ENCODE data around the gene UBE2L3.
A peak's percentile ranks its signal among the peaks of the same experiment; 100 is the strongest.
"Not testable (repeated sequence)": the region's sequence is repeated elsewhere in the genome, so short reads cannot be mapped to it uniquely, and the experiment has no call there.

UBE2L3 gene

DNA sequence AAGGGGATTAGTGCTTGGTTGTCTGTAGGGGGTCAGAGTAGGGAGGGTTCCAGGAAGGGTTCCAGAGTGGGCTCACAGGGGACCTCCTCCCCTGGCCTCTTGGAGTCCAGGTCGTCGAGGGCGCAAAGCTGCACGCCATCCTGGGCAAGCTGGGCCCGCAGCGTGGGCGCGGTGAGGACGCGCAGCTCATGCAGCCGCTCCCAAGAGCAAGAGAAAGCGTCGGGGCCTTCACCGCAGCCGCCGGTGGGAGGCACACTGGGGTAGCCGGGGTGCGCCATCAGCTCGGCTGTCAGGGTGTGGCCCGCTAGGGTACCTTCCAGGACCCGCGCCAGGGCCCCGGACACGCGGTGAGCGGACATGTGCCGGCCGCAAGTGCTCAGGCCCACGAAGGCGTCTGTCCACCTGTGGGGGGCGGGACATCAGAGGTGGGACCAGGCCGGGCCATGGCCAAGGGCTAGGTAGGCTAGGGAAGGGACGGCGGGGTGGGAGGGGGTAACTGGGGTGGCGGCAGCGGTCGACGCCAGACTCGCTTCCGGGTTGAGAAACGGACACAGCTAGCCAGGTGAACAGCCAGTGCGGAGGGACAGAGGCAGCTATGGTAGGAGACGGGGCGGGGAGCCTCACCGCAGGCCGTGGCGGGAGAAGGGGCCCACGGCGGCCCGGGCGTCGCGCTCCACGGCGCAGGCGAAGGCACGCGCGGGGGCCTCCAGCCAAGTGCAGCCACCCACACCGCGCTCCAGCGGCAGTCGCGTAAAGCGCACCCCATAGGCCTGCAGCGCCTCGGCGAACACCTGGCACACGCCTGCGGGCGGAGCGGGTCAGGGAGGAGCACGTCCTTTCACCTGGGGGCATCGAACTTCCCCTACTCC lies 61.1 kb downstream of the UBE2L3 start:
- no peak for DNase-seq (ENCODE audit: low spot score)

DNA sequence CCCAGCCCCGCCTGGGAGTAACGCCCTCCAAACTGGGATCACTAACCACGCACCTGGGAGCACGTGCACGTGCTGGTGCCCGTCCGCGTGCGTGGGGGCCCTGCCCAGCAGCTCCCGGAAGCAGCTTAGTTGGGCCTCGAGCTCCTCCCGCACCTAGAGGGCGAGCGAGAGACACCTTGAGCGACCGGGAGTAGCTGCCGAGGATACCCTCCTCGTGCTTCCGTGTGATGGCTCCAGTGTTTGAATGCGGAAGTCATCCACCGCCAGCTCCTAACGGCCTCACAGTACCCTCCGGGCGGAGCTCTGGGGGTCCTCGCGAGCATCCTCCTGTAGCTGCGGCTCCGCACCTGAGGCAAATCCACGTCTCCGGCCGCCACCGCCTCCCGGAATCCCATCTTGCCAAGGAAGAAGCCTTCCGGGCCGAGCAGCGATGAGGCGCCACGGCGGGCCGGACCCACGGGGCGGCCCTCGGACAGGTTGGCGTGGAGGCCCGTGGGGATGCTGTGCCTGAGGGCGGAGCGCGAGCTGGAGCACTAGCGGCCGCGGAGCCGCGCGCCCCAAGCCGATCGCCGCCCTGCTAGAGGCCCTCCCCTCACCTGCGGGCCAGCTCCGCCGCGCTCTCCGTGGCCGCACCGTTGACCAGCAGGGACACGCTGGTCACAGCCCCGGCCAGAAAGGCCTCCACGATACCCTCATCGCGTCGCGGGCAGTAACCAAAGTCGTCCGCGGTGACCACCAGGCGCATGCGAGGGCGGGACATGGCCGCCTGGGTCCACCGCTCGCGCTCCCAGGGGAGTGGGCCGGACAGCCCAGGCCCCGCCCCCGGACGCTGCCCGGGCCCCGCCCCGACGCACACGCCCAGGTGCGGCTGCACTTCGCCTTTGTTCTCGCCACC lies 62.0 kb downstream of the UBE2L3 start, which contains the start of gene YDJC:
Gene YDJC (minus strand): TSS at position 768 of the 895 bp plus-strand sequence. CDS start 8 bp downstream, at position 760.
- peak; percentile 90 for DNase-seq (ENCODE audit: low spot score)

DNA sequence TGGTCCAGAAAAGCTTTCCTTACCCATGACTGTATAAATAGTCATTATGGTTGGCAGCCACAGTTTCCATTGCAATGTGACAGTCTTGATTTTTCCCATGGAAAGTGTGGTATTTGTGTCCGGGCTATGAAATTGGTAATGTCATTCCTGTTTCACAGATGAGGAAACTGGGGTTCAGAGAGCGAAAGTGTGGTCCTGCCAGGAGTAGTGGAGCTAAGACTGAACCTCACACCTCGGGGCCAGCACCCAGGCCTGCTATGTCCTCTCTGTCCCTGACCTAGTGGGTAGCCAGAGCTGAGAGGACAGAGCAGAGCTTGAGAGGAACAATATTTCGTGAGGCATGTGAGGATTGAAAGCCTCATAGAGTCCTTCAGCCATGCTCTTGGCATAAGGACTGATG lies 63.5 kb downstream of the UBE2L3 start:
- DNase-seq (ENCODE audit: low spot score) = no peak

DNA sequence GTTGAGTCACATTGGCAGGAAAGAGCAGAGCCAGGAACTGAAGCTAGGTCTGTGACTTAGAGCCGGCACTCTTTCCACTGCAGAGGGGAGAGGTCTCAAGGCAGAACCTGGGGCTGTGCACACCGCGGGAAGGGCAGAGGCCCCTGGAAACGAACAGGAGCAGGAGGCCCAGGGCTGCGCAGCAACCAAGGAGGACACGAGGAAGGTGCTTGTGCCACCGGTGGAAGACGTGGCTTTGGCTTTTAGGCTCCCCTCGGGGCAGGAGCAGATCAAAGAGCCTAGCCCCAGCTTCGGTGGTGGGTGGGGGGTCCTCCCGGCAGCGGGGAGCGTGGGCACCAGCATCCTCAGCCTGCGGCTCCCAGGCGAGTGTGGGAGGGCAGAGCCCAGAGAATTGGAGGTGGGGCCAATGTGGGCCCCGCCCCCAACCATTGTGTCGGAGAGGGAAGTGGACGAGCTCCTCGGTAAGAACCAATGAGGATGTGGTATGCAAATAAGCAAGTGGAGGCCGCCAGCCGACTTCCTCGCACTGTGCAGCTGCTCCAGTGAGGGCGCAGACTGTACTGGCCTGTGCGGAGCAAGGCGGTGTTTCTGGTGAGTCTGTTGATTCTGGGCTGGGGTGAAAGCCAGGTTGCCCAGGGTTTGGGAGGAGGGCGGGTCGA lies 64.9 kb downstream of the UBE2L3 start, which contains the start of gene CCDC116:
Gene CCDC116 (plus strand): TSS at position 524 of the 659 bp plus-strand sequence. CDS start 422 bp downstream, outside the sequence.
- DNase-seq (ENCODE audit: low spot score) = no peak

DNA sequence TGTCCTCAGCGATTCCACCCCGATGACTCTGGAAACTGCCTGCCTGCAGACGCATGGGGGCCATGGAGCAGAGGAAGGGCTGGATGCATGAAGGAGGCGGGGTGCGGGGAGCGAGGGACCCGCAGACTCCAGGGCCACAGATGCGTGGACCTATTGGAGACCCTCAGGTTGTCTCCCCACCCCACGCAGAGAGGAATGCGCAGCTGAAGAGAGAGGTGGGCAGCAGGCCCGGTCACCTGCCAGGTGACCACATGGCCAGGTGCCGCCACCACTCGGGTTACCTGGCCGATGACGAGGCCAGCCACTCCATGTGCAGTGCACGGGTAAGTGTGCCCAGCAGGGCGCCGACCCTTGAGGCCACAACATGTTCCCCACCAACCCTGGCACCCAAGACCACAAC lies 65.4 kb downstream of the UBE2L3 start:
- no peak for DNase-seq (ENCODE audit: low spot score)

DNA sequence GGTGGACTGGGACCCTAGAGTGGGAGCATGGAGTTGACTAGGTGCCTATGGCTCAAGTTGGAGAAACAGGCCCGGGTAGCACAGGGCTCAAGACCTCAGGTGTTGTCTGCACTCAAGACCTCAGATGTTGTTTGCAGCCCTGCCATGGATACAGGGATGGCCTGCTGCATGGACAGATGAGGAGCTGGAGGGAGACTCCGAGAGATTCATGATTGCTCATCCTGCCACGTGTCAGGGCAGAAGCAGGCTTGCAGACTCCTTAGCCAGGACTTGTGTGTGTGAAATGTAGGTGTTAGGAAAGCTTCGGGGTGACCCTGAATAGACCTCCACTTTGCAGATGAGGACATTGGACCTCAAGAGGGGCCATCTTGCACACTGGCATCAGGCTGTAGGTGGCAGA lies 66.0 kb downstream of the UBE2L3 start:
- DNase-seq (ENCODE audit: low spot score) = no peak

DNA sequence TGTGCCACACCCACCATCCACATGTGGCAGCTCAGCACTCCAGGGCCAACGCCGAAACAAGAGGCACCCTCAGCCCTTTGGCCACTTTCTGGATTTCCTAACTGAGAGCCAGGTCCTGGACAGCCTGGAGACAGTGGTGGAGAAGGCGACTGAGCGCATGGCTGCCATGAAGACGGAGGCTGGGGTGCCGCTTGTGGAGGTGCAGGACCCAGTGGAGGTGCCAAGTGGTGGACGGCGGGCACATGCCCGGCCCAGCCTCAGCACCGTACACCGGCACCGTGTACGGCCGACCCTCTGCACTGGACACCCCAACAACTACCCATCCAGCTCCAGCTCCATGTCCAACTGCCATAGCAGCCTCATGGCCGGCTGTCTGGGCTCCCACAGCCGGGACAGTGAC lies 66.6 kb downstream of the UBE2L3 start:
- DNase-seq (ENCODE audit: low spot score) = no peak

DNA sequence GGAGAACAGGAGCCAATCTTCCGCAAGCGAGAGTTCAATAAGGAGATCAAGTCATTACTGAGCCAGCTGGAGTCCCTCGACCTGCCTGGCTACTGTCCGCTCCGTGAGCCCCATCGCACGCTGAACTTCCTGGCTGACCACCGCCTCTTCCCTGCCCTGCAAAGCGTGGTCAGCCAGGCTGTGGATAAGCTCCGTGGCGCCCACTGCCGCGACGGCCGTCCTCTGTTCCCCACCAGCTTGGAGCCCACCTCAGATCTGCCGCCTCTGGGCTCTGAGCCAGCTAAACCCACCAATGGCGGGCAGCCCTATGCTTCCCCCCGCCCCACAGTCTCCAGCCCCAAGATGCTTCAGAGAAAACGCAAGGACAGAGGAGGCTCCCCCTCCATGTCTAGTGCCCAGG lies 67.3 kb downstream of the UBE2L3 start:
- no peak for DNase-seq (ENCODE audit: low spot score)

DNA sequence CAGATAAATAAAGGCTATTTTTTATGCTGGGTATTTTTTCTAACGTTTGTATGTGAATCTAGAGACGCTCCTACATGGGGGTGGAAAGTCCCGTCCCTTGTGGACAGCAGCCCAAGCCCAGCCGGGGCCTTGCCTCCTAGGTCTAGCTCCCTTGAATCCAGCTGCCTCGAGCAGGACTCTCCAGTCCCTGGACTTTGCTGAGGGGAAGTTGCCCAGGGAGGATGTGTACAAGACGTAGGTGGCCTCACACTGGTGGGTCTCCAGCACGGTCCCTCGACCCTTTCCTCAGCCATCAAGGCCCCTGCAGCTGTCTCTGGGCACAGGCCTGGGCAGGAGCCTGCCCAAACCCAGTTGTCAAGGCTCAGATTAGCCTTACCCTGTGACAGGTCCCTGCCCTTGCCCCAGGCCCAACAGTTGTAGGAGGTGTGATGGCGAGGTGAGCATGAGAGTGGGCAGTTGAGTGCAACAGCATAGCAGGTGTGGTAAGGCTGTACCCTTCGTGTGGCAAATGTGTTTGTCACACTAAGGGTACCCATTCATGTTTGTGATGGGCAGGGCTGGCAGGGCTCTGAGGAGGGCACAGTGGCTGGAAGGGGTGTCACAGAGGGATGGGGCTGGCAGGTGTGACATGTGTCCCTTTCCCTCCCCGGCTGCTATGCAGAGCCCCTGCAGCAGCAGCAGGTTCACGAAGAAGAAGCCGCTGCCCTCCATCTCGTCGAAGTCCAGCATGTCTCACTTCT lies 68.4 kb downstream of the UBE2L3 start:
- no peak for DNase-seq (ENCODE audit: low spot score)

DNA sequence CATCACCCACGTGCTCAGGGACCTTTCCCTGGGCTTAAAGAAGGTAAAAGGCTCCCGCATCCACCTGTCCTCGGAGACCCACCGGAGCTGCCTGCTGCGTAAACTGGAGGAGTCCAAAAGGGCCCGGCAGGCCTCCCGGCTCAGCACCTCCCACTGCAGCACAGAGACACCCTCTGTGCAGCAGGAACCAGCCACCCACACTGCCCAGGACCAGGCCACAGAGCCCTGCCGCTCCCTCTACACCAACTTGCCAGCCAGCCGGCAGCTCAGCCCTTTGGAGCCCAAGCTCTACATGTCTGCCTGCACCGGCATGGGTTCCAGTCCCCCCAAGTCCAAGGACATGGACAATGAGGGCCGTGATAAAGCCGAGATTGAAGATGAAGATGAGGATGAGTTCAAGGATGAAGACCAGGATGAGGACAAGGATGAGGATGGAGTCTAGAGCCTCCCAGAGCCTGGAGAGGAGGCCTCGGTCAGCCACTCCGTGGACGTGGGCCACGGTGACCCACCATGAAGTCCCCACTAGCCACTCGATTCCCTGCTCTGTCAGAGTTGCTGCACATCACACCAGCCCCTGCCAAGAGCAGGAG lies 69.2 kb downstream of the UBE2L3 start:
- no peak for DNase-seq (ENCODE audit: low spot score)

DNA sequence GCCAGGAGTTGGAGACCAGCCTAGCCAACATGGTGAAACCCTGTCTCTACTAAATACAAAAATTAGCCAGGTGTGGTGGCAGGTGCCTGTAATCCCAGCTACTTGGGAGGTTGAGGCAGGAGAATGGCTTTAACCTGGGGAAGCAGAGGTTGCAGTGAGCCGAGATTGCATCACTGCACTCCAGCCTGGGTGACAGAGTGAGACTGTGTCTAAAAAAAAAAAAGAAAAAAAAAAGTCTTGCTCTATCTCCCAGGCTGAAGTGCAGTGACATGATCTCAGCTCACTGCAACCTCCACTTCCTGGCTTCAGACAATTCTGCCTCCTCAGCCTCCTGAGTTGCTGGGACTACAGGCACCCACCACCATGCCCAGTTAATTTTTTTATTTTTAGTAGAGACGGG lies 69.9 kb downstream of the UBE2L3 start:
- DNase-seq (ENCODE audit: low spot score) = not testable (repeated sequence)

DNA sequence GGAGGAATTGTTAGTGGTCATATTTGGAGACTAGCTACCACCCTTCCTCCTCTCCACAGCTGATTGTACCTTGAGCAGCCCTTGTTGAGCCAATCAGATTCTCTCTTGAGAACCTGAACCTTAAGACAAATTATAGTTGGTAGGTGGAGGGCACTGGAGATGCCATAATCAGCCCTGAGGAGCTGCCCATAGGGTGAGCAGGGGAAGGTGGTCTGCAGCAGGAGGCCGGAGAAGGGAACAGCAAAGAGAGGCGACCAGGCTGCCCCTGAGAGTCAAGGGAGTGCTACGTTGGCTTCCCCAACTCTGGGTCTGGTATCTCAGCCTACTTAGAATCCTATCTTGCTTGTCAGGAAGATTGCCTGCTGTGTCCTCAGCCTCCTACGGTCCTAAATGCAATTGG lies 71.8 kb downstream of the UBE2L3 start:
- no peak for DNase-seq (ENCODE audit: low spot score)

DNA sequence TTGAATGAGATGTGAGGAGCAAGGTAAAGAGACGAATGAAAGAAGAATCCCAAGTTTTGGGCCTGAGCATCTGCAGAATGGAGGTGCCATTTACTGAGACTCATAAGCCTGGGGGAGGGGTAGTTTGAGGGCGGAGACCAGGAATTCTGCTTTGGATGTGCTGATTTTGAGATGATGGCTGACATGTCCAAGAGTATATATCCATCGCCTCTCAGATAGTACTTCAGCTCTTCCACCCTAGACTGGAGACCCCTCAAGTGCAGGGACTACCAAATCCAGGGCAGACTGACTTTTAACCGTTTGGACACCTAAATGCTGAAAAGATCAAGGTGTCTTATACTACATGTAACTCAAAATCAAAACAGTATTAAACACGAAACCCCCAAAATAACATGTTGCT lies 73.3 kb downstream of the UBE2L3 start:
- DNase-seq (ENCODE audit: low spot score) = no peak

DNA sequence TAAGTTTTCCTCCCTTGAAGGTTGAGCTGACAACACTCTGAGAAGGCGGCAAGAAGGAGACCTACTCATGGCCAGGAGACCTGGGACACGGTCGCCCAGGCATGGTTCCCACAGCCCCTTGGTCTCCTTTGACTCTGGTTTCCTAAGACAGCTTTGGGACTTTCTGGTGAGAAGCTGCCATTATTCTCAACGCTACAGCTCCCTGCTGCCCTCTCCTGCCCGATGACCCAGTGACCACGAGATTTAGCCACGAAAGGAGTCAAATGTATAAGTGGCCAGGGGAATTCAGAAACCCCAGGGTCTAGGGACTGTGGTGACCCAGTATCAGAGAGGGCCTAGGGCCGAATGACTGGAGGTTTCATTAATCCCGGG lies 73.9 kb downstream of the UBE2L3 start:
- peak; percentile 60 for DNase-seq (ENCODE audit: low spot score)

DNA sequence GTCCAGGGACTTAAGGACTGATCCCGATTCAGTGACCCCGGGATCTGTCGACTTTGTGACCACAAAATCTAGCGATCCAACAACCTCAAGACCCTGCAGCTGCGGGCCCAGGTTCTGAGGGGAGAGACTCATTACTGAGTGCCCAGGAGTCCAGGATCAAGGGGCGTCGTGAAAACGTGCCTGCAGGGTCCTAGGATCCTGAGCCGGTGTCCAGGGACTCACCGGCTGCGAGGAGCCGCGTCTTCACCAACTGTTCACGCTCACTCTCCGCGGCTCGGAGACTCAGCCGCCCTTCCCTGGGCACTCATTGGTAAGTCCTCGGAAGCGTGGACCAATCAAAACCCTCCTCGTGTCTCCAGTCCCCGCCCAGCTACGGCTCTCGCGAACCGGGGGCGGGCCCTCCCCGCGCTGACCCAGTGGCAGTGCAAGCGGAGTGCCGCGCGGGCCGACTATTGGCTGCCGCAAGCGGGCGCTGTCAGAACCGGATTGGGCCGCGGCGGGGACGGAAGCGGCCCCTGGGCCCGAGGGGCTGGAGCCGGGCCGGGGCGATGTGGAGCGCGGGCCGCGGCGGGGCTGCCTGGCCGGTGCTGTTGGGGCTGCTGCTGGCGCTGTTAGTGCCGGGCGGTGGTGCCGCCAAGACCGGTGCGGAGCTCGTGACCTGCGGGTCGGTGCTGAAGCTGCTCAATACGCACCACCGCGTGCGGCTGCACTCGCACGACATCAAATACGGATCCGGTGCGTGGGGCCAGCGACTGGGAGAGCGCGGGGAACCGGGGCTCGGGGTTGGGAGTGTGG lies 74.5 kb downstream of the UBE2L3 start, which contains the start of gene SDF2L1:
Gene SDF2L1 (plus strand): TSS at position 514 of the 795 bp plus-strand sequence. CDS start 35 bp downstream, at position 549.
- DNase-seq (ENCODE audit: low spot score) = peak; percentile 97

DNA sequence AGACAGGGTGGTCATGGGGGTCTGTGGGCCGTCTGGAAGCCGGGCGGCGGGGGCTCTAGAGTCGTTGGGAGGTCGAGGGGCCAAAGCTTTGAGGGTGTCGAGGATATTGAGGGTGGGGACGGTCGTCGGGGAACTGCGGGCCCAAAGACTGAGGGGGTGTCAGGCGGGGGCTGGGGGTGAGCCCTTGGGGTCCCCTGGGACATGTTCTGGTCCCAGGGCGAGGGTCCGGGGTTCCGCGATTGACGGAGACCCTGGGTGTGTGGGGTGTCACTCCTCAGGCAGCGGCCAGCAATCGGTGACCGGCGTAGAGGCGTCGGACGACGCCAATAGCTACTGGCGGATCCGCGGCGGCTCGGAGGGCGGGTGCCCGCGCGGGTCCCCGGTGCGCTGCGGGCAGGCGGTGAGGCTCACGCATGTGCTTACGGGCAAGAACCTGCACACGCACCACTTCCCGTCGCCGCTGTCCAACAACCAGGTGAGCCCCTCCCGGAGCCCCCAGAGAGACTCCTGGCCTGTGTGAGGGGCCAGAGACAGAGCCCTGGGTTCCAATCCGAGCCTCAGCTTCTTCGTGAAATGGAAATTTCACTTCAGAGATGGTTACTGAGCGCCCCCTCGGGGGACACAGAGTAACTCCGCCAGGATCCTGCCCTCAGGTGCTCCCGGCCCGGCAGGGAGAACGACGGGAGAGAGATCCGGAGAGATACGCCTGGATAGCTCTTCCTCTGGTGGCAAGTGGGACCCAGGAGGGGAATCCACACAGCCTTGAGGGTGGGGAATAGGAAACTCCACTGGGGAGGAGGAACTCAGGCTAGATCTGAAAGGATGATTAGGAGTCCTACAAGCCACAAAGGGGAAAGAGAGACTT lies 75.3 kb downstream of the UBE2L3 start:
- DNase-seq (ENCODE audit: low spot score) = peak; percentile 65

DNA sequence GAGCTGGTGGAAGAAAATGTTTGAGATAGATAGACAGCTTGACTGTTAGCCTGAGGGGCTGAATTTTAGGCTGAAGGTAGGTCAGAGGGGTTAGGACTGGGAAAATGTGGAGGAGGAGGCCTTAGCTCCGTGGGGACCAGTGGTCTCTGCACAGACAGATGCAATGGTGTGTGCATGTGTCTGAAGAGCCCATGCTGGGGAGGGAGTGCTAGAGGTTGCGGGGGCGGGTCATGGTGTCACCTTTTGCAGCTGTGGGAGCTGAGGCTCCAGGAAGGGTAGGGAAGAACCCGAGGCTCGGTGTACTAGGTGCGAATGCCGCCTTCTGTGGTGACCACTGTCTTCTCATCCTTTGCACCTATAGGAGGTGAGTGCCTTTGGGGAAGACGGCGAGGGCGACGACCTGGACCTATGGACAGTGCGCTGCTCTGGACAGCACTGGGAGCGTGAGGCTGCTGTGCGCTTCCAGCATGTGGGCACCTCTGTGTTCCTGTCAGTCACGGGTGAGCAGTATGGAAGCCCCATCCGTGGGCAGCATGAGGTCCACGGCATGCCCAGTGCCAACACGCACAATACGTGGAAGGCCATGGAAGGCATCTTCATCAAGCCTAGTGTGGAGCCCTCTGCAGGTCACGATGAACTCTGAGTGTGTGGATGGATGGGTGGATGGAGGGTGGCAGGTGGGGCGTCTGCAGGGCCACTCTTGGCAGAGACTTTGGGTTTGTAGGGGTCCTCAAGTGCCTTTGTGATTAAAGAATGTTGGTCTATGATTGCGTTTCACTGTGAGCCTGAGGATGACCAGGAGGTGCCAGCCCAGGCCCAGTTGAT lies 76.2 kb downstream of the UBE2L3 start:
- no peak for DNase-seq (ENCODE audit: low spot score)

DNA sequence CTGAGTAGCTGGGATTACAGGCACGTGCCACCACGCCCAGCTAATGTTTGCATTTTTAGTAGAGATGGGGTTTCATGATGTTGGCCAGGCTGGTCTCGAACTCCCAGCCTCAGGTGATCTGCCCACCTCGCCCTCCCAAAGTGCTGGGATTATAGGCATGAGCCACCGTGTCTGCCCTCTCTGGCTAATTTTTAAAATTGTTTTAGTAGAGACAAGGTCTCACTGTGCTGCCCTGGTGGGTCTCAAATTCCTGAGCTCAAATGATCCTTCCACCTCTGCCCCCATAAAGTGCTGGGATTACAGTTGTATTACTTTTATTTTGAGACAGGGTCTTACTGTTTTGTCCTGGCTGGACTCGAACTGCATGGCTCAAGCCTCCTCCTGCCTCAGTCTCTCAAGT lies 78.0 kb downstream of the UBE2L3 start:
- DNase-seq (ENCODE audit: low spot score) = not testable (repeated sequence)
